ENCODE measurements around the gene SLC22A14.
"Not testable (repeated sequence)": the region's sequence is repeated elsewhere in the genome, so short reads cannot be mapped to it uniquely, and the experiment has no call there.

Gene SLC22A14

GRCh38 chr3:38270606-38271005 lies 11.5 kb upstream of the SLC22A14 start:
- DNase-seq (no peak), ATAC-seq (no peak)

- ATAC-seq (no peak), DNase-seq (no peak)
Measured at GRCh38 chr3:38271553-38271952, 10.5 kb upstream of the SLC22A14 start.

- DNase-seq (no peak), ATAC-seq (no peak)
Measured at GRCh38 chr3:38274864-38275649, 7.0 kb upstream of the SLC22A14 start.

- ATAC-seq, result no peak
- no peak for DNase-seq
Measured at GRCh38 chr3:38275658-38276057, 6.4 kb upstream of the SLC22A14 start.

GRCh38 chr3:38276081-38276916 lies 5.8 kb upstream of the SLC22A14 start:
- ATAC-seq (no peak), DNase-seq (no peak)

- DNase-seq (no peak), ATAC-seq (no peak)
Measured at GRCh38 chr3:38276917-38277630, 5.0 kb upstream of the SLC22A14 start.

GRCh38 chr3:38278841-38279240 lies 3.3 kb upstream of the SLC22A14 start:
- DNase-seq (no peak), ATAC-seq (no peak)

GRCh38 chr3:38283810-38284755 lies 2.0 kb downstream of the SLC22A14 start:
- ATAC-seq (no peak), DNase-seq (no peak)

GRCh38 chr3:38284756-38285150 lies 2.7 kb downstream of the SLC22A14 start:
- no peak for ATAC-seq
- DNase-seq, result no peak

- not testable (repeated sequence) for ATAC-seq, DNase-seq
Measured at GRCh38 chr3:38289286-38290217, 7.5 kb downstream of the SLC22A14 start.

- not testable (repeated sequence) for ATAC-seq, DNase-seq
Measured at GRCh38 chr3:38297053-38297452, 15.0 kb downstream of the SLC22A14 start.

- no peak for ATAC-seq
- DNase-seq, result no peak
Measured at GRCh38 chr3:38297537-38297936, 15.4 kb downstream of the SLC22A14 start.

- no peak for DNase-seq
- ATAC-seq, result no peak
Measured at GRCh38 chr3:38297947-38298711, 16.0 kb downstream of the SLC22A14 start.

- DNase-seq (no peak), ATAC-seq (no peak)
Measured at GRCh38 chr3:38306941-38307340, 24.8 kb downstream of the SLC22A14 start.

GRCh38 chr3:38307599-38307998 lies 25.5 kb downstream of the SLC22A14 start:
- ATAC-seq (no peak), DNase-seq (no peak)

GRCh38 chr3:38308456-38308855 lies 26.4 kb downstream of the SLC22A14 start:
- no peak for DNase-seq
- no peak for ATAC-seq

- no peak for DNase-seq
- ATAC-seq, result no peak
Measured at GRCh38 chr3:38311476-38311875, 29.4 kb downstream of the SLC22A14 start.

- no peak for ATAC-seq
Measured at GRCh38 chr3:38311941-38312340, 29.8 kb downstream of the SLC22A14 start.

GRCh38 chr3:38312356-38312755 lies 30.3 kb downstream of the SLC22A14 start:
- ATAC-seq (no peak), DNase-seq (no peak)

More at GRCh38 chr3:38311941-38312340, 29.8 kb downstream of the SLC22A14 start:
- no peak for DNase-seq

GRCh38 chr3:38313263-38313662 lies 31.2 kb downstream of the SLC22A14 start:
- DNase-seq (no peak), ATAC-seq (no peak)
